Middle frontal gyrus (tissue), 1 donor: Measurements from ENCODE around the gene DENND1A.

Source experiments
- DNase-seq: peaks from one replicate; pipeline ENCODE4 v3.0.0-alpha.2; 2015; ENCODE audit warnings: low spot score; ENCODE audit errors: extremely low spot score

Gene DENND1A

DNA sequence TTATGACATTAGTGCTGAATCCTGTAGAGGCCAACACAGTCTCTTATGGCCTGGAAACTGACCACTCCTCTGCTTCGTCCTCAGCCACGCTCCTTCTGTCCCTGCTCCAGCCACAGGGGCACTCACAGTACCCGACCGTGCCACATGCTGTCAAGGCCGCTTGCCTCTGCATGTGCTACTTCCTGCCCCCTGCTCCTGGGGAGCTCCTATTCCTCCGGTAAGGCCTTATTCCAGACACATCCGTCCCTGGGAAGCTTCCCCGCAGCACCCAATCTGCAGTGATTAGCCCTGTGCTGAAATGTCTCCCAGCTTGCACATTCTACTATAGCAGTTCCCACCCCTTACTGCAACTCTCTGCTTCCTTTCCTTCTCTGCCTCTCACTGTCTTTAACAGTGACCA, 386.4 kb downstream of the DENND1A start:
- DNase-seq: no peak

DNA sequence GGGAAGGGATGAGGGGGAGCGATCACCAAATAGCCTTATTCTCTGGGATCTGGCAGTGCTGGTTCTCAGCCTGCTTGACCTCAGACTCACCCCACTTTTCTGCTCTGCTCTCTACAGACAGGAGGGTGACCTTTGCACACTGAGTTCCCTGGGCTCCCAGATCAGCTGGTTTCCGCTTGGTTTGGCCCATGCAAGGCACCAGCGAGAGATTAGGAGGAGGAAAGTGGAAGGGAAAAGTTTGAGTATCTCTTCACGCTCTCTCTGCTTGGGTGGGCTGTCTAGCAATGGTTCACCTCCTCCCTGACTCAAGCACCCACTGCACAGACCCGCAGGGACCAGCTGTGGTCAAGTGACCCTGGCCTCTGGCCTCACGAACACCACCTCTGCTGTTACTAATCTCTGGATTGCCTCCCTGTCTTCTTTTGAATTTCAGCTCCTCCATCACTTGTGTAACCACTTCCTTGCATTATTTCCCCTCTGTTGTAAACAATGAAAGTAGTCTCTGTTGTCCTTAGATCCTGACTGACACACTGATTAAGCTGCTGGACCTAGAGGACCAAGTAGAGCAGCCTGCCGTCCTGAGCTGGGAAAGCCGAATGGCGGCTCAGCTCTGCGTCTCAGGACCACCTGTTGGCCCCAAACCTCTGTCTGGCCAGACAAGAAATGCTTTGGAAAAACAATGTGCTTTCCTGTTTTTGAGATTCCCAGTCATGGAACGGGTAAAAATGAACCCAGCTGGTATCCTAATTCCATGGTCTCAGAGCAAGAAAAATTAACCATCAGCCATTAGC, 387.3 kb downstream of the DENND1A start:
- DNase-seq: no peak

DNA sequence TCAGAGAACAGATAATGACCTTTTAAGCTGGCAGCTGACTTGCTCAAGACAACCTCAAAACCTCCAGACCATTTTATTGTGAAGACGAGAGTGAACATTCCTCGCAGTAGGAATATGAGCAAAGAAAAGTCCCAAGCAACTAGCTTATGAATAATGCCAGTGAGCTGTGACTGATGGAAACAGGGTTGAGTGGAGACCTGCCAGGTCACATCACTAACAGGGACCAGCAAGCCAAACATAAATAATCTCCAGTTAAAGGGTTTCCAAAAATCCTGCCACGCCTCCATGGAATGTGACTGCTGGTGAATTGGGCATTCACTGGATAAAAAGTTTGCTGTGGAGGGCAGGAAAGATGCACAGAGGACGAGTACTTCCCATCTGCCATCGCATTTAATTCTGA, 388.5 kb downstream of the DENND1A start:
- DNase-seq: no peak

DNA sequence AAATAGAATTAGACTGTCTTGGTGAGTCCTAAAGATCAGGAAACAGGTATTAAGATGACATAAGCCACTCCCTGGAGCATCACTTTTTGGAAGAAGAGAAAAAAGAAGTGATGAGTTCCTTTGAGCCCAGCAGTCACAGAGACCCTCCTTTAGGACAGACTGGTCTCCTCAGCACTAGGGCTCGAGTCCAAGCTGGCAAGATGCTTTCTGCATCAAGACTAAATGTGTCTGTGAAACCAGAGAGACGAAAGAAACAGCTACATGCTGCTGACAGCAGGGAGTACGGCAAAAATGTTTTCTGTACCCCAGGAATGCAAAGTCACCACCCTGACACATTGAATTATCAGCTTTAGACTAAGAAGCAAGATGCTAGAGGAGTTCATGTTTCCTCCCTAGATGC, 389.5 kb downstream of the DENND1A start:
- no peak for DNase-seq

DNA sequence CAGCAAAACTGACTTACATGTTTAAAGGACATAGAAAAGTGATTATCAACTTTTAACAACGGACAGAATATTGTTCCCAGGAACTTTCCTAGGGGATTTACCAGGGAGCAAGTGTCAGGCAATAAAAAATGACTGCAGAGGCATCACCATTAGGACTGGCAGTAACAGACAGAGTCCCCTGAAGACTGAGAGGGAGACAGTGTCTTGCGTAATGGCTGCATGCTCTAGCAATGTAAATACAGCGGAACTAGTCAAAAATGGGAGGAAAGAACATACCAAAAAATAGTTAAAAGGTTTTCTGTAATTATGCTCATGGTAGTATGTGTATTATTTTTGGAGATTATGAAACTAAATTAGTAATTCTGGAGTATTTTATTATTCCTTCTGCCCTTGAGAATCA, 392.1 kb downstream of the DENND1A start:
- no peak for DNase-seq

DNA sequence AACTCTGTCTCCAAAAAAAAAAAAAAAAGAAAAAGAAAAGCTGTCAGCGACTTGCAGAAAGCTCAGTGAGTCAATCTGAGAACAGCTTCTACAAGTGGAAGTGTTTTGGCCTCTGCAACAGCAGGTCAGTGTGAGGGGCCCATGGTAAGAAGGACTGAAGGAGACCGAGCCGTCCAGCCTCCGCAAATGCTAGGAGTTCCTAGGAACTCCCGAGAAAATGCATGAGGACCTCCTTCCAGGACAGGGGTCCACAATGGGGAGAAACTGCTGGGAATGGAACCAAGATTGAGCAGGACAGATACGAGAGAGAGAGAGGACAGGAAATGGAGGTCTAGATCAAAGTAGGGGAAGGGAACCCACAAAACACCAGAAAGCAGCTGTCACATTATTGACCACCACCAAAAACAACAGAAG, 393.5 kb downstream of the DENND1A start:
- DNase-seq: no peak

DNA sequence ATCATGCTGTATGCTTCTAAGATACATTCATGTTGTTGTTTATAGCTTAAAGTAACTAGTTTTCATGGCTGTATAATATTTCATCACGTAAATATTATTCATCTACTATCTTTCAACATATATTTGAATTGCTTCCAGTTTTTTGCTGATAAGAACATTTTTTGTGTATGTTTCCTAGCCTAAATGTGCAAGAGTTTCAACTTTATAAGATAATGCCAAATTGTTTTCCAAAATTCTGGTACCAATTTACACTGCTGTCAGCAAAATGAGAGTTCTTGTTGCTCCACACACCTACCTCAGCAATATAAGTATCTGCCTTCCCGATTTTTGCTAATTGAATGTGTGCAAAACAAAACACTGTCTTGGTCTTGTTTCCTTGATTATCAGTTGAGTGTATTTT, 395.6 kb downstream of the DENND1A start:
- no peak for DNase-seq

DNA sequence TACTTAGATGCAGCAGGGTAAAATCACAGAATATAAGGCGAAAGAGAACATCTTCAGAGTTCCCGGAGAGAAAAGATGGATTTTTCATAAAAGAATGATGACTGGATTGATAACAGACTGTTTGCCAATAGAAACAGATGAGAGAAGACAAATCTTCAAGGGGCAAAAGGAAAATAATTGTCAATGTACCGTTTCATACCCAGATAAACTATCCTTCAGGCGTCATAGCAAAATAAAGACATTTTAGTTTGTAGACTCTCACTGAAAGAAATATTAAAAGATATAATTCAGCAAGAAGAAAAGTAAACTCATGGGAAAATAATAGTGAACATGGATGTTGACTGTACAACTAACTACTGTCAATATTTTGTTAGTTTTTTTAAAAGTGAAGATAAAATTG, 399.7 kb downstream of the DENND1A start:
- no peak for DNase-seq

DNA sequence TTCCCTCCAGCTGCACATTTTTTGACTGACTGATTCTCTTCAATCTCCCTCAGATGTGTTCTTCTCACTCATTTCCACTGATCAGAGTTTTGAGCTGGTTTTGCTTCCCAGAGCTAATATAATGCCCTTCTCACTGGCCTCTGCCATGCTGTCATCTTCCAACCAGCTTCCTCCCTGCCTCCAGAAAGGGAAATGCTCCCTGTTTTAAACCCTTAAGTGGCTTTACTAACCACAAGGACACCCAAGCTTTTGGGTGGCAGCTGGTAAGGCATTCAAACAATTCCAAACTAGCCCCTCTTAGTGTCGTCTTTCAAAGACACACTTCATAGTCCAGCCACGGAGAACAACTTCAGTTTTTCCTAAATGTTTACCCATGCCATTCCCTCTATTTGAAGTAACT, 401.4 kb downstream of the DENND1A start:
- DNase-seq: no peak

DNA sequence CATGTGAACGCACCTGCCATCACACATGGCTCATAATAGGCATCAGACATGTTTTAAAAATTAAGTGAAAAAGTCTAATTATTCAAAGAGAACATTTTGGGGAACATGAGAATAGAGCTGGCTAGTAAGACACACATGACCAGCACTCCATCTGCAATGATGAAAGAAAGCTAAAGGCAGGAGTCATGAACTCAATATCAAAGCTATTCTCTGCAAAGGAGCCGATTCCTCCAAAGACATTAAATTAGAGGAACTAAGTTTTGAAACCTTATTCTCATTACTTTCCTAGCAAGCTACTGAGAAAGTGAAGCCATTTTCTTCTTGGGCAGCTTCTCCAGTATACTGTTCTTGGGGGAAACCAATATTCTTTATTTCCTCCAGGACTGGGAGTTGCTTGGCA, 401.9 kb downstream of the DENND1A start:
- no peak for DNase-seq

DNA sequence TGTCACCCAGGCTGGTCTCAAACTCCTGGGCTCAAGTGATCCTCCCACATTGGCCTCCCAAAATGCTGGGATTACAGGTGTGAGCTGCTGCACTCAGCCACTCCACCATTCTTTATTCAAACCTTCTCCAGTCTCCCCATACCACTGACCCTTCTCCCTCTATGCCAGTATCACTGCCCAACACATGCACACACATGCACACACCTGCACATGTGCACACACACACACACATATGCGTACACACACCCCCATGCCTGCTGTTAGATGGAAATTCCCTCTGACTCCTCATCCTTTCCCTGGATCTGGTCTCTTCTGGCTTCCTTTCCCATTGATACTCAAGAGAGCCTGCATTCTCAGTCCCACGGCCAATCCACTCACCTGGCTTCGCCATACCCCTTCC, 404.0 kb downstream of the DENND1A start:
- no peak for DNase-seq

DNA sequence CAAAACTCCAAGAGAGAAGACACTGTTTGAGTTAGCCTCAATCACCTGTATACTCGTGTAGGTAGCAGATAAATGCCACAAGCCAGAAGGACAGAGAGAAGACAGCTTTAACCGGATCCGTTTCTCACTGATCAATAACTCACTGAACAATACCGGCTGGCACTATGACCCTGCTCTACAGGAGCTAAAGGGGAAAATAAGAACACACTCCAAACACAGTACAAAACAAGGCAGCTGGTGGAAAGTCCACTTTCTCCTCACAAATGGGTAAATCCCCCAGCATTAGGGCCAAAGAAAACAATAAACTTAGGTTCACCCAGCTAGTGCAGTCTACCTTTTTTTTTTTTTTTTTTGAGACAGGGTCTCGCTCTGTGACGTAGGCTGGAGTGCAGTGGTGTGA, 404.5 kb downstream of the DENND1A start:
- DNase-seq: no peak

DNA sequence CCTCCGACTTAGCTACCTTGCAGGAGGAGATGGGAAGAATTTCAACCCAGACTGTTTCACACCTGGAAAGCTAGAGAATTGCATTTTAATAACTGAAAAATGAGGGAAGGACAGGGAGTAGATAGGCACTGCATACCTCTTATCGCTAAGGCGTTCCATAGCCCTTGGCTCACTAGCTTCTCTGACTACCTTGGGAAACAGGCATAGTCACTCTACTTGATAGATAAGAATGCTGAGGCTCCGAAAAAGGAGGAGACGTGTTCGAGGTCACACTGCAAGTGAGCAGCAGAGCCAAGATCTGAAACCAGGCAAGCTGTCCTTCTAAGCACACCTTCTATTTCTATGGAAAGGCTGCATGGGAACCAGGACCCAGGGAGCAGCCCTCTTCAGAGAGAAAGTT, 405.1 kb downstream of the DENND1A start:
- DNase-seq: no peak

DNA sequence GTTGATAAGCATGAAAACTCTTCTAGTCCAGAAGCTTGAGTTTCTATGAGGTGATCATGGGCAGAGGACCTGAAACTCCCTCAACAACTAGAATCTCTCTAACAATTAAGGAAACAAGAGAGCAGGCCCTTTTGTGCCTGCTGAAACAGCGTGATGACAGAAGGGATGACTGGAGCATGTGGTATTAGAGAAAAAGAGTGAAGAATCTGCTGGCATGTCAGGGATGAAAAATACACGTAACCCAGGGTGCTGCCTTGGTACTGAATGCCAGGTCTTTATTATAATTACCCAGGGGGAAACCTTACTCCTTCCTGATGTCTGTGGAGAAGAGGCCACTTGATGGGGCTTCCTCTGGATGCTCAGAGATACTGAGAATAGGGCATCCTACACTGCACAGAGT, 406.1 kb downstream of the DENND1A start:
- no peak for DNase-seq

DNA sequence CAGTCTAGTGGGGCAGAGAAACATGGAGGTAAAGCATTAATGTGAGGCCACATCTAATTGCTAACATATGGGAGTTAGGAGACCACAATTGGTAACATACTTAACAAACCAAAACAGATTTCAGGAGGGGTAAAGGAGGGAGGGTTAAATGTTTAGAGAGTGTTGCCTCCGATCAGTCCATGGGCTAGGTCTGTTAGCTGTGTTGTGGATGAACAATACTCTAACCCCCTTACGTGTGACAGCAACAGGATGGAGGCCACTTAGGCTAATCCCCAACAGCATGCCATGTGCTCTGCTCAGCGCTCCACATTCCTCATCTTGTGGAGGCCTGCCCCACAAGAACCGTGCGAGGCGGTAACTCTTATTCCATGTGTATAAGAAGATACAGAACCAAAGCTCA, 406.9 kb downstream of the DENND1A start:
- DNase-seq: no peak

DNA sequence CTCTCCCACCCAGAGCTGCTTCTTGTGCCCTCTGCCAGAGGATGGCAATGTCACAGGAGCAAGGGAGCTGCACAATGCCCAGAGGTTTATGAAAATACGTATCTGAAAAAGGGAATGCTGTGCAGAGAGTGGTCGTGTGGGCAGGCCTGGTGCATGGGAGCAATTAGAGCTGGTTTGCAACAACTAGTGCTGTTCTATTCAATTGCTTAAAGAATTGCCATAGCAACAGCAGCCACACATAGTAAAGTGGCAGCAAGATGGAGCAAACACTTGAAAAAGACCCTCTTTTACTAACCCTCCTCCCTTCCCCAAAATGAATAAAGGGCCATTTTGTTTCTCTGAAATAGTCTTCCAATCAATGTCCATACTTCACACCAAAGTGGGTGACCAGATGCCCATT, 407.7 kb downstream of the DENND1A start:
- DNase-seq: no peak

DNA sequence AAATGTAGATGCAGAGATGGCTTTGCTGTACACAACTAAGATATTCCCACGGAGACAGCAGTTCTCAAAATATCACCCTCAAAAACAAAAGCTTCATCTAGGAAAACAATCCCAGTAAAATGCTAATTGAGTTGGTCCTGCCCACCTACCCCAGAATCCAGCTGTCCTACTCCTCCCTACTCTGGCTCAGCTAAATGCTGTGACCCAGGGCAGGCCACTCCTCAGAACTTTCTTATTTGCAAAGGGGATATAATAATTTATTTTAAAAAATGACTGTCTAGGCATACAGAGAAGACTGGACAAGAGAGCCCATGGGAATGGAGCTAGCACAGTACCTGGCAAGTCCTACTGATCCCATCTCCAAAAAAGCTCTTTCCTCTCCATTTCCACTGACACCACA, 411.6 kb downstream of the DENND1A start:
- no peak for DNase-seq

DNA sequence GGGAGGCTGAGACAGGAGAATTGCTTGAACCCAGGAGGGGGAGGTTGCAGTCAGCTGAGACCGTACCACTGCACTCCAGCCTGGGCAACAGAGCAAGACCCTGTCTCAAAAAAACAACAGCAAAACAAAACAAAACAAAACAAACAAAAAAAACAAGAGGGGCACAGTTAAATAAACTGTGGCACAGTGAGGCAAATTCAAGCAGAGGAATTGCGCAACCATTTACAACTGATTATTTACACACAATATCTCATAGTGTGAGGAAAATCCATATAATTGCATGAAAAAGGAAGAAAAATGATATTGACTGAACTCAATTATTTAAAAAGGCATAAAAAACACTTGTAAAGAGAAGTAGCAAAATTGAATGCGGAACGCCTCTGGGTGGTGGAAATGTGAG, 412.4 kb downstream of the DENND1A start:
- no peak for DNase-seq

DNA sequence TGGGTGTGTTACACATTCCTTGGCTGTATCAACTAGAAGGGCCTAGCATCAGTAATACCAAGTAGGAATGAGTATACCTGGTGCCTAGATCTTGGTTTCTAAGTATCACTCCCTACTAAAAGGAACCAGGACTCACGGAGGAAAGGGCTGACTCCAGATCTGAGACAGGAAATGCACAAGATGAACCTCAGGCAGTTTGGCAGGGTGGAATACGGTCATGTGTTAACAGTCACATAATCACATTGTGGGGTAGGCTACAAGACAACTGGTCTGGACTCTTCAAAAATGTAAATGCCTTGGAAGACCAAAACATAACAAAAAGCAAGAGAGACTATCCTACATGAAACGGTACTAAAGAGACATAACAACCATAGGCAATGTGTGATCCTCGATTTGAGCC, 415.2 kb downstream of the DENND1A start:
- no peak for DNase-seq

DNA sequence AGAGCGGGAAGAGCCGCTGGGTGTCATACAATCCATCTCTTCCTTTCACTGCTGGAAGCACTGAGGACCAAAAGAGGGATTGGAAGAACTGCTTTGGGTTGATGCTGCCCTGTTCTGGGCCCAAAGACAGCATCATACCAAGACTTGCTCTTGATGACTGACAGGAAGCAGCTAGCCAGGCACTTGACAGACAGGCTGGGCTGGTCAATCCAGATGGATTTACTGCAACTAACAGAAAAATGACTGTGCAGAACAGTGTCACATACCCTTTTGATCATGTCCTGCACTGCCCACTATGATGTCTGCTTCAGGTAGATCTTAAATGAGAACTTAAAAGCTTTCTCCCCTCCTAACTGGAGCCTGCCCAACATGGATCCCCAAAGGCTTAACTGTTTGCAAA, 416.4 kb downstream of the DENND1A start:
- no peak for DNase-seq

DNA sequence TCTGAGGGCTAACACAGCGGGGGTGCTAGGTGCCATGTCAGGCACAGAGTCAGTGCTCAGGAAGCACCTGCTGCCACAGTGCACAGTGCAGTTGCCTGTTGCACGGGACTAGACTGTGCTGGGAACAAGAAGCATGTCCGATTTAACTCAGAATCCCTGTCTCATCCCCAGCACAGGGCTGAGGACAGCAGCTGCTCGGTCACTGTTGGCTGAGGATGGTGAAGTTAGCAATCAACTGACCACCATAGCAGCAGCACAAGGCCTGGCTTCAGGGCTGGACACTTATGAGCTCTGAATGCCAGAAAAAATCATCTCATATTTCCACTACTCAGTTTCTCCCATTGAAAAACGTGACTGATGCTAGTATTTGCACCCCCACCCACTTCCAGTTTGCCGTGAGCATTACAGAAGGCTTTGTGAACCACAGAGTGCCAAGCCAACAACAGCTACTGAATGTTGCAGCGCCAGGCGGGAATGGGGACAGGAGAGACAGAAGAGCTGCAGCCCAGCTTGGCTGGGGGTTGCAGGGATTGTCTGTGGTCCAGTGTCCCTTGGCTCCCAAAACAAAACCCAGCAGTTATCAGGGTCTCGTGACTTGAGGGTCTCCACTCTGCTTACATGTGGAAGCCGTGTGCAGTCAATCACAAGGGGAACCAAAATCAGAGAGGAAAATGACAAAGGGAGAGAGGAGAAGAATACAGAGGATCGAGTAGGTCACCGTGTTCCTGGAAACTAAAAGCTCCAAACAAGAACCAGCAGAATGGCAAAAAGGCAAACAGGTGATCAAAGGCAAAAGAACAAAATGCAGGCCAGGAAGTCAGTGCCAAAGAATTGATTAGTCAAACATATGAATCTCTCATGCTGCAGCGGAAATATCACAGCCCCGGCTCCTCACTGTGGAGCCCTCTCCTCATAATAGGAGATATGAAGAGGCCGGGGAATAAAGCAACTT, 418.3 kb downstream of the DENND1A start:
- no peak for DNase-seq

DNA sequence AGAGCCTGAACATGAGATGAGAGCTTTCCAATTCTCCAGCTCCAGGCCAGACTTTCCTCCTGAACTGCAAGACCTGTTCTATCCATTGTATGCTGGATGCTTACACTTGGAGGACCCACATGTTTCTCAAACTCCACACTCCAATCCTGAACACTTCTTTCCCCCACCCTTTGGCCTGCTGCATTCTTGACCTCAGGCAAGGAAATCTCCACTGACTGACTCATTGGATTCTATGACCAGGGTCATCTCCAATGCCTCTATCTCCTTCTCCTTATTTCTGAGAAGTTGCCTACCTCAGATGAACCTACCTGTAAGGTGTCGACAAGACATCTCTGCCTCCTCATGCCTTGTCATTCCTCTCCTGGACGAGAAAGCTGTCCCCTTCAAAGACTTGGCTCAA, 420.3 kb downstream of the DENND1A start:
- DNase-seq: no peak

DNA sequence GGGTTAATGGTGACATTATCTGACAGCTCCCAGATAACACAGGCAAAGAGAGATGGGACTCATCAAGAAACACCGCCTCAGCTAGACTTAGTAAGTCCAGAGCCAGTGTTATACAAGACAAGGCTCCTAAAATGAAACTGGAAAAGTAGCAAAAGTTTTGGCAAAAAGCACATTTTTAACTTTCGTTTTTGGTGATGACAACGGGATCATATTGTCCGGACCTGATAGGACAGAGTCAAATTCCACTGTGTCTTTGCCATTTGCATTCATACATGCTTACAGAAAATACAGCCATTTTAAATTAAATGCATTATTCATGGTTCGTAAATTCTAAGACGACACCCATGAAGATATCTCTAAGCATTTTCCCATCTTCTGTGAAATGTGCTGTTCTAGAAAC, 421.9 kb downstream of the DENND1A start:
- DNase-seq: no peak
